Endothelial cell of umbilical vein (primary cell): ENCODE data around the gene SBK3.

ENCODE experiments used
- CTCF ChIP-seq, 2 donors: IDR thresholded peaks; 1 replicate in 1 of 2; 2 replicates in 1 of 2; pipeline ENCODE4 v1.5.1; 2011; ENCODE audit warnings: low read length in 2 of 2, mild to moderate bottlenecking in 2 of 2, moderate library complexity in 2 of 2, control low read depth in 1 of 2, inconsistent platforms in 1 of 2, low read depth in 1 of 2; ENCODE audit not compliant: insufficient read depth in 1 of 2; ENCODE audit errors: extremely low read depth in 1 of 2
- JUN ChIP-seq: IDR thresholded peaks from 2 replicates; pipeline ENCODE4 v1.6.1; 2011; ENCODE audit warnings: borderline replicate concordance, low read depth; ENCODE audit not compliant: insufficient read length, insufficient read depth
- MYC ChIP-seq: IDR thresholded peaks from one replicate; pipeline ENCODE4 v1.6.1; 2011; ENCODE audit warnings: mild to moderate bottlenecking, low read depth, low read length
- POLR2A ChIP-seq: IDR thresholded peaks from 2 replicates; pipeline ENCODE4 v1.6.1; 2012; ENCODE audit warnings: low read depth, mild to moderate bottlenecking, control low read depth, low read length
- POLR2AphosphoS5 ChIP-seq: IDR thresholded peaks from 2 replicates; pipeline ENCODE4 v1.6.1; 2012; ENCODE audit warnings: low read depth, mild to moderate bottlenecking, control low read depth, low read length, moderate library complexity; ENCODE audit not compliant: insufficient read depth

GRCh38 chr19:55535965-55536350 lies 9.4 kb downstream of the SBK3 start:
- TF ChIP-seq POLR2A: no peak
- no peak for TF ChIP-seq MYC
- no peak for TF ChIP-seq CTCF (IDR thresholded peaks at IDR 0.05; ENCODE audit: extremely low read depth in 1 of 2, insufficient read depth in 1 of 2, low read depth in 1 of 2, low read length in 2 of 2)
- TF ChIP-seq POLR2AphosphoS5: no peak
- no peak for TF ChIP-seq JUN
